GM10847 (cell line): ENCODE results near the gene CENPH.

Source experiments
- POLR2A ChIP-seq: IDR thresholded peaks from 2 replicates; pipeline ENCODE4 v1.6.1; 2011; ENCODE audit not compliant: insufficient read length; ENCODE audit errors: extremely low read depth

The CENPH gene

GRCh38 chr5:69237877-69238276 is 48.5 kb downstream of the CENPH start:
- TF ChIP-seq POLR2A, result no peak

- no peak for TF ChIP-seq POLR2A
These were observed 49.4 kb downstream of the CENPH start for GRCh38 chr5:69238760-69239251.

GRCh38 chr5:69242215-69242927 is 53.0 kb downstream of the CENPH start:
- TF ChIP-seq POLR2A, result no peak

- TF ChIP-seq POLR2A, result no peak
These were observed 55.6 kb downstream of the CENPH start for GRCh38 chr5:69245031-69245430.

- no peak for TF ChIP-seq POLR2A
These were observed 58.6 kb downstream of the CENPH start for GRCh38 chr5:69248019-69248418.

- no peak for TF ChIP-seq POLR2A
These were observed 61.2 kb downstream of the CENPH start for GRCh38 chr5:69250593-69250992.

GRCh38 chr5:69252437-69252836 is 63.1 kb downstream of the CENPH start:
- TF ChIP-seq POLR2A, result no peak

GRCh38 chr5:69257577-69257976 is 68.2 kb downstream of the CENPH start:
- TF ChIP-seq POLR2A, result no peak
